ENCODE results near the gene XYLB.

Gene XYLB

GRCh38 chr3:38372214-38372601, 25.6 kb downstream of the XYLB start:
- Histone ChIP-seq H3K27ac (no peak overlapping the region), H3K4me1 (ENCODE audit: control insufficient read depth in 1 of 2, insufficient read depth in 1 of 2, low read depth in 1 of 2, low read length in 1 of 2) (no peaks in the 10 kb centered on the region), H3K4me3 (ENCODE audit: low read depth in 1 of 2, low read length in 1 of 2) (no peak overlapping the region), H3K9me3 (no peaks in the 10 kb centered on the region), H3K27me3 (no peaks in the 10 kb centered on the region), H3K36me3 (peaks cover 19% of the 10 kb centered on the region)
- TF ChIP-seq CTCF (IDR thresholded peaks at IDR 0.05): no peak

GRCh38 chr3:38374221-38374620, 27.6 kb downstream of the XYLB start:
- H3K4me3 ChIP-seq (ENCODE audit: low read depth in 1 of 2, low read length in 1 of 2): no peak overlapping the region
- no peak for TF ChIP-seq CTCF (IDR thresholded peaks at IDR 0.05)
- H3K27ac ChIP-seq: no peak overlapping the region
- H3K27me3 ChIP-seq: no peaks in the 10 kb centered on the region
- H3K36me3 ChIP-seq: peaks cover 29% of the 10 kb centered on the region
- no peaks in the 10 kb centered on the region for H3K4me1 ChIP-seq (ENCODE audit: control insufficient read depth in 1 of 2, insufficient read depth in 1 of 2, low read depth in 1 of 2, low read length in 1 of 2)
- no peaks in the 10 kb centered on the region for H3K9me3 ChIP-seq

GRCh38 chr3:38375072-38375471, 28.5 kb downstream of the XYLB start:
- Histone ChIP-seq H3K4me1 (ENCODE audit: control insufficient read depth in 1 of 2, insufficient read depth in 1 of 2, low read depth in 1 of 2, low read length in 1 of 2) (no peaks in the 10 kb centered on the region), H3K27ac (no peak overlapping the region), H3K27me3 (no peaks in the 10 kb centered on the region), H3K36me3 (peaks cover 37% of the 10 kb centered on the region), H3K4me3 (ENCODE audit: low read depth in 1 of 2, low read length in 1 of 2) (no peak overlapping the region), H3K9me3 (no peaks in the 10 kb centered on the region)
- no peak for TF ChIP-seq CTCF (IDR thresholded peaks at IDR 0.05)

- Histone ChIP-seq H3K4me3 (ENCODE audit: low read depth in 1 of 2, low read length in 1 of 2) (no peak overlapping the region), H3K4me1 (ENCODE audit: control insufficient read depth in 1 of 2, insufficient read depth in 1 of 2, low read depth in 1 of 2, low read length in 1 of 2) (no peaks in the 10 kb centered on the region), H3K27me3 (no peaks in the 10 kb centered on the region), H3K27ac (no peak overlapping the region), H3K9me3 (no peaks in the 10 kb centered on the region), H3K36me3 (peaks cover 38% of the 10 kb centered on the region)
- TF ChIP-seq CTCF (IDR thresholded peaks at IDR 0.05): no peak
These were observed 29.0 kb downstream of the XYLB start for GRCh38 chr3:38375488-38376097.

GRCh38 chr3:38376098-38376816, 29.7 kb downstream of the XYLB start:
- Histone ChIP-seq H3K4me3 (ENCODE audit: low read depth in 1 of 2, low read length in 1 of 2) (no peak overlapping the region), H3K9me3 (no peaks in the 10 kb centered on the region), H3K4me1 (ENCODE audit: control insufficient read depth in 1 of 2, insufficient read depth in 1 of 2, low read depth in 1 of 2, low read length in 1 of 2) (no peaks in the 10 kb centered on the region), H3K27ac (no peak overlapping the region), H3K27me3 (no peaks in the 10 kb centered on the region), H3K36me3 (peaks cover 41% of the 10 kb centered on the region)
- no peak for TF ChIP-seq CTCF (IDR thresholded peaks at IDR 0.05)

Data from neutrophil (primary cell).